Smooth muscle cell (in vitro differentiated cells): ENCODE results near the gene SLC5A11. TPM values are rescaled to one million over a fixed set of nuclear protein-coding genes. Genes with fewer than 3 reads are reported as not detected.

Experiments
- DNase-seq: peaks from one replicate; lab custom pipeline; 2025; ENCODE audit not compliant: unreplicated experiment; lab: John Stamatoyannopoulos, UW
- H2AFZ ChIP-seq: fragments of 200-600 bp; sonication (generic); 2 replicates; pipeline ENCODE4 v1.6.0; 2016; ENCODE audit warnings: antibody characterized with exemption, low read depth, mild to moderate bottlenecking
- H3F3A ChIP-seq: fragments of 200-600 bp; sonication (generic); 2 replicates; pipeline ENCODE4 v1.6.0; 2017; ENCODE audit warnings: antibody characterized with exemption, low read depth
- H3K27ac ChIP-seq: fragments of 200-600 bp; sonication (generic); 2 replicates; pipeline ENCODE4 v1.5.1; 2016; ENCODE audit warnings: low read depth, mild to moderate bottlenecking
- H3K27me3 ChIP-seq: fragments of 200-600 bp; sonication (generic); 2 replicates; pipeline ENCODE4 v1.6.1; 2016; ENCODE audit warnings: low read depth, mild to moderate bottlenecking
- H3K36me3 ChIP-seq: fragments of 200-600 bp; sonication (generic); 2 replicates; pipeline ENCODE4 v1.5.1; 2016; ENCODE audit warnings: low read depth
- H3K4me1 ChIP-seq: fragments of 200-600 bp; sonication (generic); 2 replicates; pipeline ENCODE4 v1.5.1; 2016; ENCODE audit warnings: low read depth
- H3K4me2 ChIP-seq: fragments of 200-600 bp; sonication (generic); 2 replicates; pipeline ENCODE4 v1.6.0; 2016; ENCODE audit warnings: mild to moderate bottlenecking
- H3K4me3 ChIP-seq: fragments of 200-600 bp; sonication (generic); 2 replicates; pipeline ENCODE4 v1.5.1; 2016; ENCODE audit warnings: mild to moderate bottlenecking
- H3K79me2 ChIP-seq: fragments of 200-600 bp; sonication (generic); 2 replicates; pipeline ENCODE4 v1.6.0; 2016; ENCODE audit warnings: low read depth, mild to moderate bottlenecking
- H3K9ac ChIP-seq: fragments of 200-600 bp; sonication (generic); 2 replicates; pipeline ENCODE4 v1.6.0; 2016; ENCODE audit warnings: low read depth
- H3K9me3 ChIP-seq: fragments of 200-600 bp; sonication (generic); replicated peaks from 2 replicates; pipeline ENCODE4 v1.5.1; 2016; ENCODE audit warnings: low read depth
- H4K20me1 ChIP-seq: fragments of 200-600 bp; sonication (generic); 2 replicates; pipeline ENCODE4 v1.6.0; 2016; ENCODE audit warnings: low read depth
- WGBS: methylation state at CpG from one replicate; pipeline ENCODE4 v1.1.7; 2016; ENCODE audit warnings: low lambda C conversion rate; 5-methylcytosine and 5-hydroxymethylcytosine counted together
- polyA plus RNA-seq: library from polyadenylated mRNA; unstranded; fragments of >200 nt; fragmentation: Nextera tagmentation; extraction: Ambion mirVana; gene quantifications from 2 replicates; pipeline ENCODE4 v1.2.1, GENCODE V29; 2016
- total RNA-seq: library from RNA; depleted of rRNA; stranded (reverse); fragments of >200 nt; gene quantifications from 2 replicates; pipeline ENCODE4 v1.2.3, GENCODE V29; 2014
- TF ChIP-seq, protein P1 (sequence below): fragments of 200-600 bp; sonication (generic); IDR thresholded peaks from 2 replicates; pipeline ENCODE4 v1.5.1; 2017; ENCODE audit warnings: borderline replicate concordance, mild to moderate bottlenecking, antibody characterized with exemption; ENCODE audit not compliant: insufficient read depth, poor library complexity, severe bottlenecking

Gene SLC5A11
- total and polyA plus RNA-seq, 2 experiments from 2014 or later: not detected

DNA sequence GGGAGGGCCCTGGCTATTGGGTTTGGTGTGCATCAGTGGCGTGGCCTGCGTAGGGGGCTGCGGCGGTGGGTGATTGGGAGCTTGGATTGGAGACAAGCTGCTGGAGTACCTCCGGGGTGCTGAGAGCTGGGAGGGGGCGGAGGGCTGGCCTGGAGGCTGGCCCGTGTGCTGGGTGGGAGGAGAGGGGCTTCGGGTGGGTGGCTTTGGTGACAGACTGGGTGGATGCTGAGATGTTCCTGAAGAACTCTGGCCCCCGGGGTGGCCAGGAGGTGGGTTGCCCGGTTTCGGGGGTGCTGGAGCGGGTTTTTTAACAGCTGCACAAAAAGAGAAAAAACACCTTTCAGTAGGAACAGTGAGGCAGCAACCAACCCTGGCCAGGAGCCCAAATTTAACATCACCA lies 85.3 kb downstream of the SLC5A11 start:
- Histone ChIP-seq H3F3A (no peaks in the 10 kb centered on the region), H3K4me2 (no peak overlapping the region), H3K9me3 (no peaks in the 10 kb centered on the region), H3K4me1 (no peaks in the 10 kb centered on the region), H3K27me3 (no peaks in the 10 kb centered on the region), H3K4me3 (no peak overlapping the region), H3K27ac (no peak overlapping the region), H3K79me2 (no peaks in the 10 kb centered on the region), H3K9ac (no peak overlapping the region), H3K36me3 (peaks cover 15% of the 10 kb centered on the region), H4K20me1 (peaks cover 7% of the 10 kb centered on the region), H2AFZ (no peak overlapping the region)
- TF ChIP-seq, protein P1, sequence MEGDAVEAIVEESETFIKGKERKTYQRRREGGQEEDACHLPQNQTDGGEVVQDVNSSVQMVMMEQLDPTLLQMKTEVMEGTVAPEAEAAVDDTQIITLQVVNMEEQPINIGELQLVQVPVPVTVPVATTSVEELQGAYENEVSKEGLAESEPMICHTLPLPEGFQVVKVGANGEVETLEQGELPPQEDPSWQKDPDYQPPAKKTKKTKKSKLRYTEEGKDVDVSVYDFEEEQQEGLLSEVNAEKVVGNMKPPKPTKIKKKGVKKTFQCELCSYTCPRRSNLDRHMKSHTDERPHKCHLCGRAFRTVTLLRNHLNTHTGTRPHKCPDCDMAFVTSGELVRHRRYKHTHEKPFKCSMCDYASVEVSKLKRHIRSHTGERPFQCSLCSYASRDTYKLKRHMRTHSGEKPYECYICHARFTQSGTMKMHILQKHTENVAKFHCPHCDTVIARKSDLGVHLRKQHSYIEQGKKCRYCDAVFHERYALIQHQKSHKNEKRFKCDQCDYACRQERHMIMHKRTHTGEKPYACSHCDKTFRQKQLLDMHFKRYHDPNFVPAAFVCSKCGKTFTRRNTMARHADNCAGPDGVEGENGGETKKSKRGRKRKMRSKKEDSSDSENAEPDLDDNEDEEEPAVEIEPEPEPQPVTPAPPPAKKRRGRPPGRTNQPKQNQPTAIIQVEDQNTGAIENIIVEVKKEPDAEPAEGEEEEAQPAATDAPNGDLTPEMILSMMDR: no peak
- 98% methylated on average over 8 of the region's 12 CpGs for WGBS
- no peak for DNase-seq

DNA sequence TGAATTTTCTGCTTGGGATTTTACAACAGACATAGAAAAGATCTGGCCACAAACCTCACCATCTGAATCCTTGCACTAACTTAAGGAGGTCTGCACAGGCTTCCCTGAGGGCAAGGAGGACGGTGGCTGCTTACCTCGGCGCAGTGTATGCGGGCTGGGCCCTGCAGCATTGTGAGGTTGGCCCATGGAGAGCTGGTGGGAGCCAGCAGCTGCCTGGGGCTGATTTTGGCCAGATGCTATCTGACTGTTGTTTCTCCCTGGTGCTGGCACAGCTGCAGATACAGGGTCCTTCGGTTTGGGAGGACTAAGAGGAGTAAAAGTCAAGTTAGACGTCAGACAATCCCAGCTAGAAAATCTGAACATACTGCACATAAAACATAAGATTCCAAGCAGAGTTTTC lies 89.6 kb downstream of the SLC5A11 start:
- Histone ChIP-seq H3K27ac (no peak overlapping the region), H3K4me1 (no peaks in the 10 kb centered on the region), H3K4me2 (no peak overlapping the region), H2AFZ (no peak overlapping the region), H4K20me1 (no peaks in the 10 kb centered on the region), H3K36me3 (peaks cover 15% of the 10 kb centered on the region), H3K9me3 (no peaks in the 10 kb centered on the region), H3F3A (no peaks in the 10 kb centered on the region), H3K9ac (no peak overlapping the region), H3K4me3 (no peak overlapping the region), H3K79me2 (no peaks in the 10 kb centered on the region), H3K27me3 (no peaks in the 10 kb centered on the region)
- no peak for DNase-seq
- WGBS: 75% methylated on average over 6 of the region's 6 CpGs
- TF ChIP-seq, protein P1: no peak

DNA sequence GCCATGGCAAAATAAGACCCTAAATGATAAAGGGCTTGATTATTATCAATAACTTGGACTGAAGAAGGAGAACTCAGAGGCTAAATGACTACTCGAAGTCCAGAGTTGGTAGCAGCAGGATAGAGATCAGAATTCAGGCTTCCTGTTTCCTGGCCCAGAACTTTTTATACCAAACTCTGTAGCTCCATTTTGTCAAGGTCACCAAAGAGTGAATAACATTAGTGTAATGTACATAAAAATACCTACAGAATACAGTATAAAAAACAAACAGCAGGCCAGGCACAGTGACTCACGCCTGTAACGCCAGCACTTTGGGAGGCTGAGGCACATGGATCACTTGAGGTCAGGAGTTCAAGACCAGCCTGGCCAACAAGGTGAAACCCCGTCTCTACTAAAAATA lies 90.4 kb downstream of the SLC5A11 start:
- Histone ChIP-seq H3K27me3 (no peaks in the 10 kb centered on the region), H4K20me1 (no peaks in the 10 kb centered on the region), H3K4me3 (no peak overlapping the region), H3K4me2 (no peak overlapping the region), H3K79me2 (no peaks in the 10 kb centered on the region), H3K9ac (no peak overlapping the region), H3F3A (no peaks in the 10 kb centered on the region), H3K36me3 (peaks cover 21% of the 10 kb centered on the region), H3K9me3 (no peaks in the 10 kb centered on the region), H3K4me1 (no peaks in the 10 kb centered on the region), H3K27ac (no peak overlapping the region), H2AFZ (no peak overlapping the region)
- 93% methylated on average over 4 of the region's 4 CpGs for WGBS
- TF ChIP-seq, protein P1: no peak
- no peak for DNase-seq

DNA sequence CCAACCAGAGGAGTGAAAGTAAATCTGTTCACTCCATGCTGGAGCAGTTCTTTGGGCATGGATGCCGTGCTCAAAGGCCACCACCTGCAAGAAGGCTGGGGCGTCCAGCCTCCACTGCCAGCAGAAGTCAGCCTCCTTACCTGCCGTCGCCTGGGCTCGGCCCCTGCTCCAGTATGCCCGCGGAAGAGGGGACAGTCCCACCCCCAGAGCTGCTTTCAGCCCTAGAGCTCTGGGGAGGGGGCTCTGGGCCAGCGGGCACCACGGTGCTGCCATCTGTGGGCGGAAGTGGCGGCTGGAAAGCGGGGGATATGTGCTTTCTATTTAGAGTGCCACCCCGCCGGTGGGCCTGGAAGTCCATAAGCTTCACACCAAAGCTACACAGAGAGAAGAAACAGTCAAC lies 93.5 kb downstream of the SLC5A11 start:
- H4K20me1 ChIP-seq: no peaks in the 10 kb centered on the region
- H3K27me3 ChIP-seq: no peaks in the 10 kb centered on the region
- no peak overlapping the region for H2AFZ ChIP-seq
- H3F3A ChIP-seq: no peaks in the 10 kb centered on the region
- no peaks in the 10 kb centered on the region for H3K79me2 ChIP-seq
- no peak overlapping the region for H3K4me3 ChIP-seq
- TF ChIP-seq, protein P1: no peak
- no peak overlapping the region for H3K4me2 ChIP-seq
- DNase-seq: no peak
- WGBS: 99% methylated on average over 14 of the region's 14 CpGs
- no peaks in the 10 kb centered on the region for H3K4me1 ChIP-seq
- H3K9ac ChIP-seq: no peak overlapping the region
- no peaks in the 10 kb centered on the region for H3K9me3 ChIP-seq
- no peak overlapping the region for H3K27ac ChIP-seq
- peaks cover 21% of the 10 kb centered on the region for H3K36me3 ChIP-seq
